GM21529 (cell line): ENCODE measurements around the gene ETFBKMT.

ENCODE experiments used
- ATAC-seq: cut with Tn5 transposase; IDR thresholded peaks from one replicate; pipeline ENCODE4 v1.9.1; 2021; ENCODE audit not compliant: unreplicated experiment

Gene ETFBKMT

GRCh38 chr12:31659087-31659942 lies at the start of gene ETFBKMT:
Gene ETFBKMT (plus strand): TSS chr12:31659688. CDS start chr12:31661954, 2,266 bp downstream.
- ATAC-seq: peak; percentile 98

GRCh38 chr12:31612819-31613218 lies 46.7 kb upstream of the ETFBKMT start:
- no peak for ATAC-seq

- no peak for ATAC-seq
These were observed 41.1 kb upstream of the ETFBKMT start for GRCh38 chr12:31618228-31619025.

GRCh38 chr12:31620311-31620710 lies 39.2 kb upstream of the ETFBKMT start:
- no peak for ATAC-seq

- no peak for ATAC-seq
These were observed 37.5 kb upstream of the ETFBKMT start for GRCh38 chr12:31622038-31622437.

GRCh38 chr12:31626270-31626995 lies 33.1 kb upstream of the ETFBKMT start:
- no peak for ATAC-seq

GRCh38 chr12:31627456-31628054 lies 31.9 kb upstream of the ETFBKMT start:
- no peak for ATAC-seq

GRCh38 chr12:31629756-31630732 lies 29.4 kb upstream of the ETFBKMT start:
- no peak for ATAC-seq

- ATAC-seq: no peak
These were observed 28.3 kb upstream of the ETFBKMT start for GRCh38 chr12:31631023-31631724.

GRCh38 chr12:31631809-31632208 lies 27.7 kb upstream of the ETFBKMT start:
- ATAC-seq: no peak

GRCh38 chr12:31633464-31633863 lies 26.0 kb upstream of the ETFBKMT start:
- ATAC-seq: no peak

- no peak for ATAC-seq
These were observed 24.9 kb upstream of the ETFBKMT start for GRCh38 chr12:31634620-31635019.

GRCh38 chr12:31641509-31642090 lies 17.9 kb upstream of the ETFBKMT start:
- ATAC-seq: no peak

GRCh38 chr12:31644536-31644935 lies 15.0 kb upstream of the ETFBKMT start:
- ATAC-seq: no peak

- ATAC-seq: no peak
These were observed 13.6 kb upstream of the ETFBKMT start for GRCh38 chr12:31645924-31646323.

- no peak for ATAC-seq
These were observed 12.4 kb upstream of the ETFBKMT start for GRCh38 chr12:31647086-31647491.

GRCh38 chr12:31650918-31651317 lies 8.6 kb upstream of the ETFBKMT start:
- no peak for ATAC-seq

- no peak for ATAC-seq
These were observed 7.5 kb upstream of the ETFBKMT start for GRCh38 chr12:31651893-31652521.
